Occipital lobe (tissue), 2 donors: ENCODE results near the gene MOXD1. TPM values are rescaled to one million over a fixed set of nuclear protein-coding genes. Genes with fewer than 3 reads are reported as not detected.

Experiments
- DNase-seq: peaks from one replicate; lab custom pipeline; 2025; lab: John Stamatoyannopoulos, UW
- total RNA-seq: library from RNA; depleted of rRNA; stranded (reverse); fragments of >200 nt; gene quantifications from one replicate; pipeline ENCODE4 v1.2.3, GENCODE V29; 2014

MOXD1 gene
- 18.6 TPM for total RNA-seq

DNA sequence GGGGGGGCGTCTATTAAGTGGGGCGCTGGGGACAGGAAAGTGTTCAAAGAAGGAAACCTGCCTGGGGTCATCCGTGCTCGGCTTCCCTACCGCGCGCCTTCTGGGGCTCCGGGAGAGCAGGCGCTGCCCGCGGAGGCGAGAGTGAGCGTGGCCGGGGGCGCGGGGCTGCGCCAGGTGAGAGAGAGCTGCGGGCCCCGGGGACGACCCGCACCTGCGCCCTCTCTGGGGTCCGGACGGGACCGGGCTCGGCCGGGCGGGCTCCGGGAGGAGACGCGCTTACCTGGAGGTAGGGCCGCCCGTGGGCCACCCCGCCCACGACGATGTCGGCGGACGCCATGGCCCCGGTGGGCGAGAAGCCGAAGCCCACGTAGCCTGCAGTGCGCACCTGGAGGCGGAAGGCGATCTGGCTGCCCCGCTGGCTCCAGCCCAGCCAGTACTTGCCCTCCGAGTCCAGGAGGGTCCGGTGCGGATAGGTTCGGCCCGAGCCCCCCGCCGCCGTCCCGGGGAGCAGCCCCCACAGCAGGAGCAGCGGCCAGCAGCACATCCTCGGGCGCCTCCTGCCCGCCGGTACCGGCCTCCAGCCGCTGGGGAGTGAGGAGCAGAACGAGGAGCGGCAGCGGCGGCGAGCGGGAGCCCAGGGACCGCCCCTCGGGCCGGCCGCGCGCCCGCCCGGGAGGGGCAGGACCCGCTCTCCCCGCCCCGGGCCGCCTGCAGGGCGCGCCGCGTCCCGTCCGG is at the start of gene MOXD1:
MOXD1 (minus strand) TSS at position 593 of the 735 bp plus-strand sequence; CDS start at position 544, 49 bp downstream.
- no peak for DNase-seq

GRCh38 chr6:132446855-132447241 is 45.6 kb upstream of the MOXD1 start:
- no peak for DNase-seq

DNA sequence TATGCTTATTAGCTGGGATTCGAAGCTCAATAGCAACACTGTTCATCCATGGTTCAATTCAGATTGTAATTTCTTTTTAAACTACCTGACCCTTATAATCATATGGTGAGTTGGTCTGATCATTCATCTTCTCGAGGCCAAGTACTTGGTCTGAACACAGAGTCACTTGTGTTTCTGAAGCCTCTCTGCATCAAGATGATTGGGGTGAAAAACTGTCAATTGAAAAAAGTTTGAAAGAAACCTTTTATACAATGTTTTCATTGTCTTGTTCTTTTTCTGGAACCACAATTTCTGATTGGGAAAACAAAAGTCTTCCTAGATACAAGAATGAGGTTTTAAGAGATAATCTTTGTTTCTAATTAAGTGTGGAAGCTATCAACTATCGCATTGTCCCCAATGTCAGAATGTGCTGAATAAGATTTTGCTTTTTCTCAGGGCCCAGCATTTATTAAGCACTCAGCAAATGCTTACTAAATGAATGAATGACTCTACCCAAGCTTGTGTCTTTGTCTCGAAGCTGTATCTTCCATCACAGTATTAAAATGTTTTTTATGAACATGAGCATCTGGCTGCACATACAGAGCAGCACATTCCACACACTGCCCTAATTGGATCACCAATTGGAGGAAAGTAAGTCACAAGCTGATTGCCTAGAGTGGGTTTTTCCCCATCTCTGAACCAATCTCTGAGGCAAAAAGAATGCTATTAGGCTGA is 45.0 kb upstream of the MOXD1 start:
- no peak for DNase-seq

GRCh38 chr6:132445201-132445951 is 44.1 kb upstream of the MOXD1 start:
- DNase-seq, result no peak

DNA sequence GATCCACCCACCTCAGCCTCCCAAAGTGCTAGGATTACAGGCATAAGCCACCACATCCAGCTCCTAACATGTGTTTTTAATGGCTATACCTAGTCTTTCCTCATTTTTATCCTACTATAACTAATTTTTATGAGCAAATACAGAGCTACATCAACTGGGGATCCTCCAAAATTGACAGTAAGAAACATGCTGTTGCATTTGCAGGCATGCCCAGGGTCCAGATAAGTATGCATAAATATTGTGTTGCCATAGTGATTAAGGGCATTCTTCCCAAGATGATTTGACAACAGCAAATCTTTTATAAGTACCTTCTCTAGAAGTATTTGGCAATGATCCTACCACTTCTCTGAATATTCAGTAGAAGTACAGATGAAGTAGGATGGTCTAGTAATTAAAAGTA is 41.9 kb upstream of the MOXD1 start:
- no peak for DNase-seq

- DNase-seq, result no peak
These were observed 28.8 kb upstream of the MOXD1 start for GRCh38 chr6:132430110-132430509.

GRCh38 chr6:132425176-132425575 is 23.9 kb upstream of the MOXD1 start:
- DNase-seq, result no peak

GRCh38 chr6:132423839-132424238 is 22.6 kb upstream of the MOXD1 start:
- no peak for DNase-seq

DNA sequence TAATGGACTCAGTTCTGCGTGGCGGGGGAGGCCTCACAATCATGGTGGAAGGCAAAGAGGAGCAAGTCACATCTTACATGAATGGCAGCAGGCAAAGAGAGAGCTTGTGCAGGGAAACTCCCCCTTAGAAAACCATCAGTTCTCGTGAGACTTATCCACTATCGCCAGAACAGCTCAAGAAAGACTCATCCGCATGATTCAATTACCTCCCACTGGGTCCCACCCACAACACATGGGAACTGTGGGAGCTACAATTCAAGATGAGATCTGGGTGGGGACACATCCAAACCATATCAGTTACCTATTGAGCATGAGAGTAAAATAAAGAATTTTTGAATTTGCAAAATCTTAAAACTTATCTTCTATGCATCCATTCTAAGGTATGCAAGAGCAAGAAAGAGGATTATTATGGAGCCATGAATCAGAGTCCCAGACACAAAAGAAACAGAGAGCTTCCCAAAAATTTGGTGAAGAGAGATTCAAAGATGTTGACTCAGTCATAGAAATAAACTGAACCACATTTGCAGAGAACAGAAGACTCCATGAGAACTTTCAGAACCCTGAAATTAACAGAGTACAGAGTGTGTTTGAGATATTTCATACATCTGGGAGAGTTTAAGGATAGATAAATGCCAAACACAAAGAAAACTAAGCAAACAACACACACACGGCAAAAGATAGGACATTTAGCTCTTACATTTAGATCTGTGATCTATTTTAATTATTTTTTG is 17.1 kb upstream of the MOXD1 start:
- no peak for DNase-seq

DNA sequence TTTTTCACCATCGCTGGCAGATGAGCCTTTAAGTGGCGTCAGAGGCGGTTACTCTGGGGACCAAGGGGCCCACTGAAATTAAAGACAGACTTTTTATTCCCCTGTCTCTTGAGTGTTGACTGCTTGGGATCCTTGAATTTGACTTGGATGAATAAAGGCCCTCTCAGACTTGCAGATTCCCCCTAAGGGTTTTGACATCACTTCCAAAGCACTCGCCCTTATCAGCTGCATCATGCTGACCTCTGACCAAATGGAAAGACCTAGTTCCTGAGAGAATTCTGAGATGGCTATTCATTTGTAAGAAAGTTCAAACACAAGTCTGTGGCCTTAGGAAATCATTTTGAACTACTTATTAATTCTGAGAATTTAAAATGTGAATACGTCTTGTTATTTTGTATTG is 13.5 kb upstream of the MOXD1 start:
- DNase-seq, result no peak

DNA sequence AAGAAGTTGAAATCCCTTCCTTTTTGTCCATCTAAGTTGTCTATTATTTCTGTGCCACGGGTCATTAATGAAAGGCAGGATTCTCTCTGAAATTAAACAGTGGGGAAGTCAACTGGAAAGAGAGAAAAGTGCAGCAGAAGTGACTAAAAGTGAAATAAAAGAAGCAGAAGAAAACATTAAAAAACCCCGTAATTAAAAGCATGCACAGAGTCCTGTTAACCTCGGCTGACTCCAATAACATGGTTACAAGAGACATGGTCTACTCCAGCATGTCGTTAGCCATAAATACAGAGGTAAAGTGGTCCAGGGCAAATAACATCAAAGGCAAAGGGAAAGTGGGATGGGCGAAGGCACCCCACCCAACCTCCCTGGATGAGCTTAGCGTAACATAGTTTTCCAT is 13.0 kb upstream of the MOXD1 start:
- DNase-seq, result no peak

GRCh38 chr6:132413499-132413802 is 12.2 kb upstream of the MOXD1 start:
- no peak for DNase-seq

- DNase-seq, result no peak
These were observed 11.6 kb upstream of the MOXD1 start for GRCh38 chr6:132412656-132413498.

GRCh38 chr6:132411296-132411695 is 10.0 kb upstream of the MOXD1 start:
- DNase-seq, result no peak

DNA sequence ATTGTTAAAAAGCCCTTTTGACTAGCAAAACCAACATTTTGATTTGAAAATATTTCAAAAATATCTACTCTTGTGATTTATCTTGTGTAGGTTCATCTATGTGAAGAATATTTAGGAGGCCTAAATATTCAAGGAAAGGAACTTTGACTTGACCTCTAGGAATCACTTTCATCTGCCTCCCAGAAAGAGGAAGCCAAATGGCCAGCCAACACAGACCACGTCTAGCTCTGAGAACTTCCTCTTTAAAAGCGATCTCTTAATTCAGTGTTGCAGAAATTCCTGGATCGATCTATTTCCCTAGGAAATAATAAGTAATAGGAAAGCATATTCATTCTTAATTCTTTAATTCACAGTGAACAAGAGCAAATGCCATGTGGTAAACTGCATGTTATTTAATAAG is 9.6 kb upstream of the MOXD1 start:
- DNase-seq, result no peak

- no peak for DNase-seq
These were observed 4.1 kb upstream of the MOXD1 start for GRCh38 chr6:132405143-132405915.

DNA sequence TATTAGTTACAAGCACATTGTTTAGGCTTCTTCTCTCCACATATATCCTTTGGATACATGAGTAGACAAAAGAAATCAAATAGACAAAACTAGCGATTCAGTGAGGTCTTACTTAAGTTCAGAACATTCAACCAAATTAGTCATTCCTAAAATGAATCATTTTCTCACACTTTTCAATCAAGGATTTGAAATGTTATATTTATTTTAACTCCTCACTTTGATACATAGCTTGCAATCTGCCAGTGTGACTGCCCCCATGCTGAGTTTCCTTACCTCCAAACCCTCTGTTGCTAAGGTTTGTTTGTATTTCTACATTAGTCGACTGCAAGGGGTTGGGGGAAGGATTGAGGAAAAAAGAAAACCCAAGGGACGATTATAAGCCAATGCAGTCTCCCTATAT is 3.5 kb upstream of the MOXD1 start:
- no peak for DNase-seq

GRCh38 chr6:132404330-132404729 is 3.1 kb upstream of the MOXD1 start:
- DNase-seq, result no peak

GRCh38 chr6:132401618-132402285 is 477 bp upstream of the MOXD1 start:
- no peak for DNase-seq

GRCh38 chr6:132400555-132400882 is 756 bp downstream of the MOXD1 start:
- no peak for DNase-seq
